NCI-H2081 treated with DMSO at 0.1 percent for 48 hours (cell line): ENCODE measurements around the gene ALG10B.
A peak's percentile ranks its signal among the peaks of the same experiment; 100 is the strongest.
"Not testable (repeated sequence)": the region's sequence is repeated elsewhere in the genome, so short reads cannot be mapped to it uniquely, and the experiment has no call there.

Experiments used
- DNase-seq: peaks from one replicate; lab custom pipeline; 2025; lab: John Stamatoyannopoulos, UW

The ALG10B gene

DNA sequence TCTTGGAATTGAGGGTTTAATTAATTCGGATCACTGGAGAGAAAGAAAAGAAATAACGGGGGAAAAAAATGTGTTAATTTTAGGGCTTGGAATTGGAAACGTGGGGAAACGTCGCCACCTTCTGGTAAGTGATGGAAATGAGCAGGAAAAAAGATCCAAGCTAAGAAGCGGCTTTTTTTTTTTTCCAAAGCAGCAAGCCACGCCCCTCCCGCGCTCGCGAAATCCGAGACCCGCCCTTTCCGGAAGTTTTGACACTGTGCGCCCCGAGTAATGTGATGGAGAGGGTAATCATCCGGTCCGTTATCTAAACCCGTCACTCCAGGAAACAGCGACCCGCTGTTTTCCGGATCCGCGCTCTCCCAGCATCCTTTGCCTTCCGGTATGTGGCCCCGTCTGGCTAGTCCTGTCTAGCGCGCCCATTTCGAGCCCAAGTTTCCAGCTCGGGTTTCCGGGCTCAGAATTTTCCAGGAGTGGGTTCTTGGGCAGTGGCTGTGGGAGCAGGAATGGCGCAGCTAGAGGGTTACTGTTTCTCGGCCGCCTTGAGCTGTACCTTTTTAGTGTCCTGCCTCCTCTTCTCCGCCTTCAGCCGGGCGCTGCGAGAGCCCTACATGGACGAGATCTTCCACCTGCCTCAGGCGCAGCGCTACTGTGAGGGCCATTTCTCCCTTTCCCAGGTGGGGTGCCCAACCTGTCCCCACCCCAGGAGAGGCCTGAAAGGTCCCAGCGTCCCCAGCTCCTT, at the start of gene ALG10B:
Gene ALG10B, plus strand, starts transcription at position 384 of the 739 bp plus-strand sequence. Its CDS starts 120 bp downstream, at position 504.
- peak; percentile 71 for DNase-seq

- DNase-seq, result no peak
Observed at GRCh38 chr12:38268612-38269011, 48.0 kb upstream of the ALG10B start.

- no peak for DNase-seq
Observed at GRCh38 chr12:38269897-38270296, 46.7 kb upstream of the ALG10B start.

DNA sequence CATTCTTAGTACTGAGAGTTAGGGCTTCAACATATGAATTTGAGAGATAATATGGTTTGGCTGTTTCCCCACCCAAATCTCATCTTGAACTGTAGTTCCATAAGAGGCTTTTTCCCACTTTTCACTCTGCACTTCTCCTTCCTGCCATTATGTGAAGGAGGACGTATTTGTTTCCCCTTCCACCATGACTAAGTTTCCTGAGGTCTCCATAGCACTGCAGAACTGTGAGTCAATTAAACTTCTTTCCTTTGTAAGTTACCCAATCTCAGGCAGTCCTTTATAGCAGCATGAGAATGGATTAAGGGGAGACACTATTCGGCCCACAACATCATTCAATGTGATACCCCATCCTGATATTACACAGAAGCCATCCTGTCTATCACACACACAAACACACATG, 36.8 kb upstream of the ALG10B start:
- no peak for DNase-seq

DNA sequence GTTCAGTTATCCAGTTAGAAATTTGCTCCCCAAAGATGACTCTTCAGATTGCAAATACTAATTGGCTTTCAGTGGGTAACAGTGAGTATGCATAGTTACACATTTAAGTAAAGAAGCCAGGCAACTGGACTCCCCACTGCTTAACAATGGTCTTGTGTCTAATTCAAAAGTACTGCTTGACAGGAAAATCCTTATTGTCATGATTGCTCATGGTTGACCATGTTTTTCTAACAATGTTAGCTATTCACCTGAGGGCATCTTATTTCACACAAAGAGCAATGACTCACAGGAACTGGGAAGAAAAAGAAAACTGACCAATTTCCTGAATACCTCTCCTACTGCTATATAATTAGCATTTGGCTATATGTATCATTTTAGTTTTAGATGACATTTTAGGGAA, 33.7 kb upstream of the ALG10B start:
- no peak for DNase-seq

- no peak for DNase-seq
Observed at GRCh38 chr12:38289396-38289795, 27.2 kb upstream of the ALG10B start.

- DNase-seq, result no peak
Observed at GRCh38 chr12:38291160-38291559, 25.4 kb upstream of the ALG10B start.

DNA sequence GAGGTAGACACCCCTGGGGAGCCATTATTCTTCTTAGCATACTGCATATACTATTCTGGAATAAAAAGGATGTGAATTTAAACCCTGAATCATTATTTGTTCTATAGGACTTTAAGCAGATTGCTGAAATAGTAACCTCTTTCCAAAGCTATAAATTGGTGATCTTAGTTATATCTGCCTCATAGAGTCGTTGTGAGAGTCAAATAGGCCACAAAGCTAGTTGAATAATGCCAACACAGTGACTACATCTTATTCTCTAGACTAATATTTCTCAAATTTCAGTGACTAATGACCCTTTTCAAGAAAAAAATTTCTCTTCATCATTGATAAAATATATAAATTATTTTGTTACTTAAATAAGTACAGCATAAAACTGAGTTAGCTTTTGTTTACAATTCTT, 13.6 kb upstream of the ALG10B start:
- DNase-seq, result not testable (repeated sequence)

DNA sequence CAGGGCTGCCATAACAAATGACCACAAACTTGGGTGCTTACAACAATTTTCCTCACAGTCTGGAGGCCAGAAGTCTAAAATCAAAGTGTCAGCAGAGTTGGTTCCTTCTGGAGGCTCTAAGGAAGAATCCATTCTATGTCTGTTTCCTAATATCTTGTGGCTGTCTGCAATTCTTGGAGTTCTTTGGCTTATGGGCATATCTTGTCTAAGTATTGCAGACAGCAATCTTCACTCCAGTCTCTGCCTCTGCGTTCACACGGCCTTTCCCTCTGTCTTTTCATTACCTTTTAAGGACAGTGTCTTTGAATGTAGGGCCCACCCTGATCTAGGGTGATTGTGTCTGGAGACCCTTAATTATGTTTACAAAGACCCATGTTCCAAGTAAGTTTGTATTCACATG, 5.4 kb downstream of the ALG10B start:
- DNase-seq, result not testable (repeated sequence)

- no peak for DNase-seq
Observed at GRCh38 chr12:38324912-38325311, 8.3 kb downstream of the ALG10B start.

GRCh38 chr12:38327356-38327755, 10.8 kb downstream of the ALG10B start:
- DNase-seq, result no peak

DNA sequence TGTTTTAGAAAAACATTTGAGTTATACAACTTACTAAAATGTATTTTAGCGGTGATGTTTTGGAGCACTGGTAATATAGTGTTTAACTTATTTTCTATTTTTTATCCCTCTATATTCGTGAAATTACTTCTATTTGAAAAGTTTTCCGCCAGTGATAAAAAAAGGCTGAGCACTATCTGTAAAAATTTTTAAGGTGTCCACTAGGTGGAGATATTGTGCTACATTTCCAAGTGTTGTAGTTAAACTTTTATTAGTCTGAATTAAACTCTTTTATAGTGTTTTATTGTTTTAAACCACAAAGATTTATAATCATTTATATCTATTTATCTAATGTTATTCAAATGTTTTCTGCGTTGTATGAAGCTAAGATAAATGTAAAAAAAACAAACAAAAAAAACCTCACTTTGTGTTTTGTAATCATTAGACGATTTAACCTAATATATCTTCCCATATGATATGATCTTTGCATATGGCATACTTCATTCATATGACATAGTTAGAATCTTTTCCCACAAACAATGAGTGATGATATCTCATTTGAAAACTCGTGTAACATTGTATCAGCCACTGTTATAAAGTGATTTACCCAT, 11.8 kb downstream of the ALG10B start:
- DNase-seq, result no peak

- DNase-seq, result not testable (repeated sequence)
Observed at GRCh38 chr12:38330414-38330813, 13.8 kb downstream of the ALG10B start.

GRCh38 chr12:38332814-38333213, 16.2 kb downstream of the ALG10B start:
- DNase-seq, result no peak

- DNase-seq, result no peak
Observed at GRCh38 chr12:38342444-38342843, 25.9 kb downstream of the ALG10B start.

GRCh38 chr12:38343256-38343655, 26.7 kb downstream of the ALG10B start:
- DNase-seq, result not testable (repeated sequence)

DNA sequence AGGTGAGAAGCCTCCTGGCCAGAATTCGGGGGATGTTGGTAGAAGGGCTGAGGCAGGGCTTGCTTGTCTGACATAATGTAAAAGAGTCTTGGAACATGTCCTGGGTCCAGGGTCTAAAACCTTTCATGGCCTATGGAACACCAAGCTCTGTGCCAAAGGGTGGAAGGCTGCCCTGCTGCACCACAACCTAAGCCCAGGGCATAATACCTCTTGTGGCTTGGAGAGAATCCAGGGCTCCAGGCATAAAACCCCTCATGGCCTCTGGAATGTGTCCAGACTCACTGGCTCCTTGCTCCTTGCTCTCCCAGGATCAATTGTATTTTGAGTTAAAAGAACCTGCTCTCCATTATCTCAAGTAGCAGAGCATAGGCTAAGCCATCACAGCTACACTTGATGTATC, 27.3 kb downstream of the ALG10B start:
- DNase-seq, result not testable (repeated sequence)

DNA sequence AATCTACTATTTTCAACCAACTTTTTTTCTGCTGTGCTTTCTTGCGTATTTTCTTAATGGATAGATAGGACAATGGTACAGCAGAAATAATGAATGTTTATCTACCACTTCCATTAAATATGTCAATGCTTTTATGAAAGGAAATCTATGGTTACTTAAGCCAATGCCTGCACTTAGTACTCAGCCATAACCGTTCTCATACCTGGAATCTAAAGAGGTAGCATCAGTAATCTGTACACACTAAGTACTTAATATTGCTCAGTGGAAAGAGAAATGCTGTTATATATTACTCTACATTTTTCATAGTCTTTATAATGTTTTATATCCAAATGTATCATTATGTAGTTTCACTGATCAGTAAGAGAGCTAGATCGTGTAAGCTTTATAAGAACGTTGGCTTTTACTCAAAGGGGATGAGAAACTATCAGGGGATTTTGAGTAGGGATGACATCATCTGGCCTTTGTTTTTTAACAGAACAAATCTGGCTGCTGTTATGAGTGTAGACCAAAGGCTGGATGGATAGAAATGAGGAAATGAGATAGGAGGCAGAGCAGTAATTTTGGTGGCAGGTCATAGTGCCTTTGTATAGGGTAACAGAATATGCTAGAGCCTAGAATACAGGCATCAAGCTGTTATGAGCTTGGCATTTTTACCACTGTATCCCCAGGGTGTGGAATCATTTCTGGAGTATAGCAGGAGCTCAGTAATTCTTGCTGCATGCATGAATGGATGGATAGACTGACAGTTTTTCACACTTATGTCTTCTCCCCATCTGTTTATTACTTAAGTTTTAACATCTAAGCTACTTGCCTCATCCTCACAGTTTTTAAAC, 34.0 kb downstream of the ALG10B start:
- DNase-seq, result no peak

- DNase-seq, result not testable (repeated sequence)
Observed at GRCh38 chr12:38351175-38351508, 34.6 kb downstream of the ALG10B start.

DNA sequence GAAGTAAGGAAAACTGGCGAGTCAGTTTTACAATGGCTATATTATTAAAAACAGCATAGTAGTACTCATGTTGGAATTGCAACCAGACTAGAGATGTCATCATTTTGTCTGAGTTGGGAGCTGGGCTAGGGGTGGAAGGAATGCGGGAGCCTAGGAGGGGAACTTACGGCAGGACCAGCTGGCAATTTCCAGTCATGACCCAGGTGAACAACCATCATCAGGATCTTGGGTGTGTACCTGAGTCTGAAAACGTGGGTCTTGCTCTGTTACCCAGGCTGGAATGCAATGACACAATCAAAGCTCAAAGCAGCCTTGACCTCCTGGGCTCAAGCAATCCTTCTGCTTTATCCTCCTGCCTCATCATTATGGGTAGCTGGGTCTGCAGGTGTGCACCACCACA, 50.9 kb downstream of the ALG10B start:
- no peak for DNase-seq

- no peak for DNase-seq
Observed at GRCh38 chr12:38370311-38370710, 53.7 kb downstream of the ALG10B start.

GRCh38 chr12:38373784-38374183, 57.2 kb downstream of the ALG10B start:
- DNase-seq, result no peak

DNA sequence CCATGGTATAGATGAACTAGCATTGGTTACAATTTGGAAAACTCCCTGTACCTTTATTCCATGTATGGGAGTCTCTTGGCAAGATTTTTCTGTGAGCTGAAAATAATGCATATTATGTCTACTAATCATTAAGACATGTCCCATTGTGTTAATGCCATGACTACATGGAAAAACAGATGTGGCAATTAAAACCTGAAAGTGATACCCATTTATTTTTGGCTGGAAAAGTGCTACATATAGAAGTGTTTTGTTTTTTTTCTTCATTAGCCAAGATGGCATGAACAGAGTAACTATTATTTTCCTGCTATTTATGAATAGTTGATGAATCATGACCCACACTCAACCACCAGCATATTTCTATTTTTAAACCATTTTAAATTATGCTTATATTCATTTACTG, 58.2 kb downstream of the ALG10B start:
- no peak for DNase-seq
